ENCODE measurements around the gene ARHGEF37. TPM values are rescaled to one million over a fixed set of nuclear protein-coding genes. Genes with fewer than 3 reads are reported as not detected.

The ARHGEF37 gene
- total RNA-seq, 1 donor from 2014 or later: 9.2 TPM

DNA sequence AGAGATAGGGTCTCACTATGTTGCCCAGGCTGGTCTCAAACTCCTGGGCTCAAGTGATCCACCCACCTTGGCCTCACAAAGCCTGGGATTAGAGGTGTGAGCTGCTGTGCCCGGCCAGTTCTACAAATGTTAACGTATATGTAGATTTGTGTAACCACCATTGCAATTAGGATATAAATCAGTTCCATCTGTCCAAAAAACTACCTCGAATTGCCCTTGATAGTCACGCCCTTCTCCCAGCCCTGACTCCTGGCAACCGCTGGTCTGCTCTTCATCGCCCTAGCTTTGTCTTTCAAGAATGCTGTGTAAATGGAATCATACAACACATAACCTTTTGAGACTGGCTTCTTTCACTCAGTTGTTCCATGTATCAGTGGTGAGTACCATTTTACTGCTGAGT lies 102.7 kb downstream of the ARHGEF37 start:
- H3K36me3 ChIP-seq (ENCODE audit: control insufficient read depth, insufficient read depth, low read length): no peaks in the 10 kb centered on the region
- DNase-seq (ENCODE audit: low read depth): no peak
- no peak overlapping the region for H3K4me3 ChIP-seq (ENCODE audit: low read depth, low read length)
- TF ChIP-seq, protein P1, sequence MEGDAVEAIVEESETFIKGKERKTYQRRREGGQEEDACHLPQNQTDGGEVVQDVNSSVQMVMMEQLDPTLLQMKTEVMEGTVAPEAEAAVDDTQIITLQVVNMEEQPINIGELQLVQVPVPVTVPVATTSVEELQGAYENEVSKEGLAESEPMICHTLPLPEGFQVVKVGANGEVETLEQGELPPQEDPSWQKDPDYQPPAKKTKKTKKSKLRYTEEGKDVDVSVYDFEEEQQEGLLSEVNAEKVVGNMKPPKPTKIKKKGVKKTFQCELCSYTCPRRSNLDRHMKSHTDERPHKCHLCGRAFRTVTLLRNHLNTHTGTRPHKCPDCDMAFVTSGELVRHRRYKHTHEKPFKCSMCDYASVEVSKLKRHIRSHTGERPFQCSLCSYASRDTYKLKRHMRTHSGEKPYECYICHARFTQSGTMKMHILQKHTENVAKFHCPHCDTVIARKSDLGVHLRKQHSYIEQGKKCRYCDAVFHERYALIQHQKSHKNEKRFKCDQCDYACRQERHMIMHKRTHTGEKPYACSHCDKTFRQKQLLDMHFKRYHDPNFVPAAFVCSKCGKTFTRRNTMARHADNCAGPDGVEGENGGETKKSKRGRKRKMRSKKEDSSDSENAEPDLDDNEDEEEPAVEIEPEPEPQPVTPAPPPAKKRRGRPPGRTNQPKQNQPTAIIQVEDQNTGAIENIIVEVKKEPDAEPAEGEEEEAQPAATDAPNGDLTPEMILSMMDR (IDR thresholded peaks at IDR 0.05; ENCODE audit: insufficient read depth, low read length, severe bottlenecking): no peak
- FAIRE-seq: no peak
- peaks cover 16% of the 10 kb centered on the region for H3K27me3 ChIP-seq (ENCODE audit: control insufficient read depth, insufficient read depth, low read length)

DNA sequence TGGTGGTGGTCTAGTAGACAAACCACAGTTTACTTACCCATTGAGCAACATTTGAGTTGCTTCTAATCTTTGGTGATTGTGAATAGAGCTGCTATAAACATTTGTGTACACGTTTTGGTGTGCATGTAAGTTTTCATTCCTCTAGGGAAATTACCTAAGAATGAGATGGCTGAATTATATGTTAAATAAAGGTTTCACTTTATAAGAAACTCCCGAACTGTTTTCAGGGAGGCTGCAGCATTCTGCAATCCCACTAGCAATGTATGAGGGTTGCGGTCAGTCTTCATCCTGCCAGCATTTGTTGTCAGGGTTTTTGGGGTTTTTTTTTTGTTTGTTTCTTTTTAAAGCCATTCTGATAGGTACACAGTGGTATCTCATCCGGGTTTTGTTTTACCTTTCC lies 103.1 kb downstream of the ARHGEF37 start:
- DNase-seq (ENCODE audit: low read depth) (no peak), FAIRE-seq (no peak)
- TF ChIP-seq, protein P1 (IDR thresholded peaks at IDR 0.05; ENCODE audit: insufficient read depth, low read length, severe bottlenecking): no peak
- H3K27me3 ChIP-seq (ENCODE audit: control insufficient read depth, insufficient read depth, low read length): peaks cover 17% of the 10 kb centered on the region
- H3K36me3 ChIP-seq (ENCODE audit: control insufficient read depth, insufficient read depth, low read length): no peaks in the 10 kb centered on the region
- H3K4me3 ChIP-seq (ENCODE audit: low read depth, low read length): no peak overlapping the region

Other genes with a start within 250 kb of the ARHGEF37 start
- gene GRPEL2, start 236.0 kb upstream of the ARHGEF37 start, total RNA-seq: 35.2 and 43.7 TPM in 2 replicates
- gene PCYOX1L, start 223.5 kb upstream of the ARHGEF37 start, total RNA-seq: 4.2 and 8.4 TPM in 2 replicates
- not detected in 2 replicates for gene IL17B, start 202.2 kb upstream of the ARHGEF37 start, total RNA-seq
- 518 and 682 TPM in 2 replicates for gene CSNK1A1, start 30.1 kb upstream of the ARHGEF37 start, total RNA-seq
- 1.8 and 2.0 TPM in 2 replicates for gene PPARGC1B, start 148.8 kb downstream of the ARHGEF37 start, total RNA-seq

All from bronchial epithelial cell (primary cell).